ENCODE measurements around the gene E4F1. TPM values are rescaled to one million over a fixed set of nuclear protein-coding genes. Genes with fewer than 3 reads are reported as not detected.

E4F1 gene
- total and polyA plus RNA-seq, 4 donors = 12.9 to 75.7 (median 19.4) TPM

GRCh38 chr16:2229632-2230250 is 6.3 kb downstream of the E4F1 start:
- 87 to 91% methylated on average over 21 to 23 of the region's 23 CpGs for WGBS, 2 donors
- Histone ChIP-seq H3K36me3 (ENCODE audit: control insufficient read depth in 1 of 2, insufficient read depth in 2 of 2, low read length in 1 of 2) (peaks cover 0 to 11% of the 10 kb centered on the region in 2 donors), H3K27me3 (ENCODE audit: control insufficient read depth in 1 of 2, insufficient read depth in 2 of 2, low read length in 1 of 2) (no peaks in the 10 kb centered on the region), H3K4me3 (ENCODE audit: low read length in 2 of 2) (no peak overlapping the region), H3K4me1 (ENCODE audit: control insufficient read depth in 1 of 2, insufficient read depth in 2 of 2, low read length in 2 of 2) (no peaks in the 10 kb centered on the region), H3K27ac (ENCODE audit: low read depth in 1 of 2, low read length in 2 of 2) (no peak overlapping the region), H3K9me3 (ENCODE audit: control insufficient read depth, low read length) (no peaks in the 10 kb centered on the region)
- DNase-seq = no peak
- intact Hi-C loops (cut with DNase I) = no loop called here
- no peak for ATAC-seq (ENCODE audit: low FRiP score)

GRCh38 chr16:2230376-2230775 is 7.0 kb downstream of the E4F1 start:
- DNase-seq (no peak), ATAC-seq (ENCODE audit: low FRiP score) (no peak)
- no peak overlapping the region for H3K4me3 ChIP-seq (ENCODE audit: low read length in 2 of 2)
- 89 to 93% methylated on average over 13 of the region's 13 CpGs for WGBS, 2 donors
- H3K4me1 ChIP-seq (ENCODE audit: control insufficient read depth in 1 of 2, insufficient read depth in 2 of 2, low read length in 2 of 2) = no peaks in the 10 kb centered on the region
- H3K9me3 ChIP-seq (ENCODE audit: control insufficient read depth, low read length) = no peaks in the 10 kb centered on the region
- H3K36me3 ChIP-seq (ENCODE audit: control insufficient read depth in 1 of 2, insufficient read depth in 2 of 2, low read length in 1 of 2) = peaks cover 0 to 14% of the 10 kb centered on the region in 2 donors
- no peaks in the 10 kb centered on the region for H3K27me3 ChIP-seq (ENCODE audit: control insufficient read depth in 1 of 2, insufficient read depth in 2 of 2, low read length in 1 of 2)
- H3K27ac ChIP-seq (ENCODE audit: low read depth in 1 of 2, low read length in 2 of 2) = no peak overlapping the region
- intact Hi-C loops (cut with DNase I) = no loop called here

GRCh38 chr16:2231016-2231931 is 7.9 kb downstream of the E4F1 start:
- ATAC-seq (ENCODE audit: low FRiP score) (no peak), DNase-seq (no peak)
- H3K27me3 ChIP-seq (ENCODE audit: control insufficient read depth in 1 of 2, insufficient read depth in 2 of 2, low read length in 1 of 2) = no peaks in the 10 kb centered on the region
- H3K9me3 ChIP-seq (ENCODE audit: control insufficient read depth, low read length) = no peaks in the 10 kb centered on the region
- 84 to 86% methylated on average over 29 of the region's 29 CpGs for WGBS, 2 donors
- H3K27ac ChIP-seq (ENCODE audit: low read depth in 1 of 2, low read length in 2 of 2) = no peak overlapping the region
- no peaks in the 10 kb centered on the region for H3K4me1 ChIP-seq (ENCODE audit: control insufficient read depth in 1 of 2, insufficient read depth in 2 of 2, low read length in 2 of 2)
- H3K4me3 ChIP-seq (ENCODE audit: low read length in 2 of 2) = no peak overlapping the region
- intact Hi-C loops (cut with DNase I) = no loop called here
- H3K36me3 ChIP-seq (ENCODE audit: control insufficient read depth in 1 of 2, insufficient read depth in 2 of 2, low read length in 1 of 2) = peaks cover 0 to 14% of the 10 kb centered on the region in 2 donors

- no peaks in the 10 kb centered on the region for H3K27me3 ChIP-seq (ENCODE audit: control insufficient read depth in 1 of 2, insufficient read depth in 2 of 2, low read length in 1 of 2)
- no peaks in the 10 kb centered on the region for H3K9me3 ChIP-seq (ENCODE audit: control insufficient read depth, low read length)
- ATAC-seq (ENCODE audit: low FRiP score) = no peak
- H3K4me1 ChIP-seq (ENCODE audit: control insufficient read depth in 1 of 2, insufficient read depth in 2 of 2, low read length in 2 of 2) = no peaks in the 10 kb centered on the region
- DNase-seq = no peak
- intact Hi-C loops (cut with DNase I) = no loop called here
- no peak overlapping the region for H3K27ac ChIP-seq (ENCODE audit: low read depth in 1 of 2, low read length in 2 of 2)
- H3K36me3 ChIP-seq (ENCODE audit: control insufficient read depth in 1 of 2, insufficient read depth in 2 of 2, low read length in 1 of 2) = peaks cover 0 to 14% of the 10 kb centered on the region in 2 donors
- WGBS, 2 donors = 89 to 93% methylated on average over 36 to 41 of the region's 41 CpGs
- H3K4me3 ChIP-seq (ENCODE audit: low read length in 2 of 2) = no peak overlapping the region
These were observed 9.0 kb downstream of the E4F1 start for GRCh38 chr16:2232094-2232990.

DNA sequence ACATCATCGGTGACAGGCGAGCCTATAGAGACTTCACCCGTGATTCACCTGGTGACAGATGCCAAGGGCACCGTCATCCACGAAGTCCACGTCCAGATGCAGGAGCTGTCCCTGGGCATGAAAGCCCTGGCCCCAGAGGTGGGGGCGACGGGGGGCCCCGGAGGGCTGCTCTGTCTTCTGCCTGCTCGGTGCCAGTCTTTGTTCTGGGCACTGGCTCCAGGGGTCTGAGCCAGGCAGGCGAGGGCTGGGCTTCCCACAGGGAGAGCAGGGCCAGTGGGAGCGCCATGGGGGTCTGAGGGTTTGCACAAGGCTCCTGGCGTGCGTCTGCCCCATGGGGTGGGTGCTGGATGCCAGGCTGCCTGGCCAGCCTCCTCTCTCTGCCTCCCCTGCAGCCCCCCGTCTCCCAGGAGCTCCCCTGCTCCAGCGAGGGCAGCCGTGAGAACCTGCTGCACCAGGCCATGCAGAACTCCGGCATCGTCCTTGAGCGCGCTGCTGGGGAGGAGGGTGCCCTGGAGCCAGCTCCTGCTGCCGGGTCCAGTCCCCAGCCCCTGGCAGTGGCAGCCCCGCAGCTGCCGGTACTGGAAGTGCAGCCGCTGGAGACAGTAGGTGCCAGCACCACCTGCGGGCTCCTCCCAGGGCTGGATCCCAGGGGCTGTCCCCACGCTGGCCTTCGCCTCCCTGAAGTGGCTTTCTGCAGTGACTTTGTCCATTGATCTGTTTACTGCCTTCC is 9.8 kb downstream of the E4F1 start:
- no peak for ATAC-seq (ENCODE audit: low FRiP score)
- Histone ChIP-seq H3K36me3 (ENCODE audit: control insufficient read depth in 1 of 2, insufficient read depth in 2 of 2, low read length in 1 of 2) (peaks cover 0 to 14% of the 10 kb centered on the region in 2 donors), H3K27ac (ENCODE audit: low read depth in 1 of 2, low read length in 2 of 2) (no peak overlapping the region), H3K4me3 (ENCODE audit: low read length in 2 of 2) (no peak overlapping the region), H3K9me3 (ENCODE audit: control insufficient read depth, low read length) (no peaks in the 10 kb centered on the region), H3K4me1 (ENCODE audit: control insufficient read depth in 1 of 2, insufficient read depth in 2 of 2, low read length in 2 of 2) (no peaks in the 10 kb centered on the region), H3K27me3 (ENCODE audit: control insufficient read depth in 1 of 2, insufficient read depth in 2 of 2, low read length in 1 of 2) (no peaks in the 10 kb centered on the region)
- intact Hi-C loops (cut with DNase I) = no loop called here
- no peak for DNase-seq
- 91% methylated on average over 28 of the region's 28 CpGs for WGBS, 2 donors

GRCh38 chr16:2233872-2234812 is 10.8 kb downstream of the E4F1 start:
- H3K4me3 ChIP-seq (ENCODE audit: low read length in 2 of 2) = no peak overlapping the region
- H3K9me3 ChIP-seq (ENCODE audit: control insufficient read depth, low read length) = no peaks in the 10 kb centered on the region
- H3K36me3 ChIP-seq (ENCODE audit: control insufficient read depth in 1 of 2, insufficient read depth in 2 of 2, low read length in 1 of 2) = peaks cover 0 to 13% of the 10 kb centered on the region in 2 donors
- ATAC-seq (ENCODE audit: low FRiP score) = no peak
- H3K27ac ChIP-seq (ENCODE audit: low read depth in 1 of 2, low read length in 2 of 2) = no peak overlapping the region
- WGBS, 2 donors = 95 to 97% methylated on average over 45 to 51 of the region's 51 CpGs
- intact Hi-C loops (cut with DNase I) = no loop called here
- DNase-seq = no peak
- H3K27me3 ChIP-seq (ENCODE audit: control insufficient read depth in 1 of 2, insufficient read depth in 2 of 2, low read length in 1 of 2) = no peaks in the 10 kb centered on the region
- no peaks in the 10 kb centered on the region for H3K4me1 ChIP-seq (ENCODE audit: control insufficient read depth in 1 of 2, insufficient read depth in 2 of 2, low read length in 2 of 2)

DNA sequence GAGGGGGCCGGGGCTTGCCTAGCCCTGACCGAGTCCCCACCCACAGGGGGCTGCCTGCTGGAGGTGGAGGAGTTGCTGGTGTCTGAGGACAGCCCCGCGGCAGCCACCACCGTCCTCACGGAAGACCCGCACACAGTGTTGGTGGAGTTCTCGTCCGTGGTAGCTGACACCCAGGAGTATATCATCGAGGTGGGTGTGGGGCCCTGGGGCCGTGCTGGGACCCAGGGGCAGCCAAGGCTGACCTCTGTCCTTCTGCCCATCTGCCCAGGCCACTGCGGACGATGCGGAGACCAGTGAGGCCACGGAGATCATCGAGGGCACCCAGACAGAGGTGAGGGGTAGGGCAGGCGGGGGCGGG is 11.4 kb downstream of the E4F1 start:
- Histone ChIP-seq H3K4me3 (ENCODE audit: low read length in 2 of 2) (no peak overlapping the region), H3K9me3 (ENCODE audit: control insufficient read depth, low read length) (no peaks in the 10 kb centered on the region), H3K27me3 (ENCODE audit: control insufficient read depth in 1 of 2, insufficient read depth in 2 of 2, low read length in 1 of 2) (no peaks in the 10 kb centered on the region), H3K27ac (ENCODE audit: low read depth in 1 of 2, low read length in 2 of 2) (no peak overlapping the region), H3K4me1 (ENCODE audit: control insufficient read depth in 1 of 2, insufficient read depth in 2 of 2, low read length in 2 of 2) (no peaks in the 10 kb centered on the region), H3K36me3 (ENCODE audit: control insufficient read depth in 1 of 2, insufficient read depth in 2 of 2, low read length in 1 of 2) (peaks cover 0 to 7% of the 10 kb centered on the region in 2 donors)
- ATAC-seq (ENCODE audit: low FRiP score) (no peak), DNase-seq (no peak)
- intact Hi-C loops (cut with DNase I) = no loop called here
- 92 to 97% methylated on average over 18 of the region's 18 CpGs for WGBS, 2 donors

Data from aorta (tissue), 5 donors.